HG03442 (cell line): Measurements from ENCODE around the gene PPL.
A peak's percentile ranks its signal among the peaks of the same experiment; 100 is the strongest.

Experiments
- ATAC-seq: cut with Tn5 transposase; IDR thresholded peaks from one replicate; pipeline ENCODE4 v1.9.1; 2021; ENCODE audit warnings: mild to moderate bottlenecking, moderate library complexity; ENCODE audit not compliant: unreplicated experiment

Gene PPL

DNA sequence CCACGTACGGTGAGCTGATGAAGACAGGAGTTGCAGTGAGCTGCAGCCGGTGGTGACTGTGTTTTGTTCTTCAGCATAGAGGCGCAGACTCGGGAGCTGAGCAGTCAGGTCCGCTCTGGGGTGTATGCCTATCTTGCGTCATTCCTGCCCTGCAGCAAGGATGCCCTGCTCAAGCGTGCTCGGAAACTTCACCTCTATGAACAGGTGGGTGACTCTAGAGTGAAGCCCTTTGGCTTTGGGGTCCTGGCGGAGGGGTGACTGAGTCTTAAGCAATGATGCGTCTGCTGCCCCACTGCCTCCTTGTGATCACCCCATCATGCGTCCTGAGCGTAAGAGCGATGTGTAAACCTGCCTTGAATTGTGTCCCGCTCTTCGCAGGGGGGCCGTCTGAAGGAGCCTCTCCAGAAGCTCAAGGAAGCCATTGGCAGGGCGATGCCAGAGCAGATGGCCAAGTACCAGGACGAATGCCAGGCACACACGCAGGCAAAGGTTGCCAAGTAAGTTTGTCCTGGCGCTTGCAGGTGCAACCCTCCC is 66.7 kb downstream of the PPL start:
- ATAC-seq, result no peak

DNA sequence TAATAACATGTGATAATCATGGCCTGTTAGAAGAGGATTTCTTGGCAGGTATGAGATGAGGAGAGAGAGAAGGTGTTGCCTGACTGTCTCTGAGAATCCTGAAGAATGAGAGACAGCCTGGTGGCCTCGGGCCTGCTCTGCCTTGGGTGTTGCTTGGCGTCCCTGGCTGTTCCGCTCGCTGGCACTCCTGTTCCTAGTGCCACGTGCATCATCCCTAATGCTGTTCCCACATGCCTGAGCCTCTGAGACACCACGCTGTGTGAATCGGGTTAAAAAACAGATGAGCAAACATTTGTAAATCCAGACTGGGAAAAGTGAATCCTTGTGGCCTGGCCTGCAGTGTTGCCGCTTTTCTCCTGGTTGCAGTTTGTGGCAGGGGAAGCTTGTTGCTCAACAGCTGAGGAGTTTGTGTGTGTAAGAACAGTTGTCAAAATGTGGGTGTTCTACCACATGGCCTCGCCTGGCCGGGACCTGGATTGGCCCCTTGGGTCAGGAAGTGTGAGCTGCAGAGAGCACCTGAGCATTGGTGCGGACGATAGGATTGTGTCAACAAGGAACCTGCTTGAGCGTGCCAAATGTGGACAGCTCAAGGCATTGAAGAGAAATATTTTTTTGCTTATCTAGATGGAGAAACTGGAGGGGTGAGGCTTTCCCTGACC is 67.7 kb downstream of the PPL start:
- no peak for ATAC-seq

GRCh38 chr16:4868535-4868934 is 68.4 kb downstream of the PPL start:
- no peak for ATAC-seq

GRCh38 chr16:4868026-4868425 is 68.9 kb downstream of the PPL start:
- no peak for ATAC-seq

GRCh38 chr16:4866586-4866985 is 70.4 kb downstream of the PPL start:
- no peak for ATAC-seq

GRCh38 chr16:4865231-4865860 is 71.6 kb downstream of the PPL start:
- no peak for ATAC-seq

DNA sequence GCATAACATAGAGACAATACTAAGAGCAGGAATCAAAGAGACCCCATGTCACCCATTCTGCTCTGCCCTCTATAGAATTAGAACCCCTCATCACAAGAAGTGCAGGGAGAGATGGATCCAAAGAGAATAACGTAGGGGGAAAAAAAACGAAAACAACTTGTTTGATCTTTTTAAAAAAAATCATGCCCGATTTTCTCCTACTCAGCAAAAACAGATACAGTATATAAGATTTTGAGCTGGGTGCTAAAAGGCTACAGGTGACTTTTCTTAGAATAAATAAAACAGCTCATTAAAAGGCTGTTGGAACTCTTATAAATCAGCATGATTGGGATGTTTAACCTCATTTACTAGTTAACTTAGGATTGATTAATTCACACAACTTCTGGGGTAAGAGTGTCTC is 72.2 kb downstream of the PPL start:
- ATAC-seq, result no peak

- ATAC-seq, result no peak
Observed at GRCh38 chr16:4862639-4863038, 74.3 kb downstream of the PPL start.

- ATAC-seq, result no peak
Observed at GRCh38 chr16:4860727-4861342, 76.1 kb downstream of the PPL start.

GRCh38 chr16:4859900-4860255 is 77.1 kb downstream of the PPL start:
- no peak for ATAC-seq

GRCh38 chr16:4859190-4859899 is 77.6 kb downstream of the PPL start:
- no peak for ATAC-seq

DNA sequence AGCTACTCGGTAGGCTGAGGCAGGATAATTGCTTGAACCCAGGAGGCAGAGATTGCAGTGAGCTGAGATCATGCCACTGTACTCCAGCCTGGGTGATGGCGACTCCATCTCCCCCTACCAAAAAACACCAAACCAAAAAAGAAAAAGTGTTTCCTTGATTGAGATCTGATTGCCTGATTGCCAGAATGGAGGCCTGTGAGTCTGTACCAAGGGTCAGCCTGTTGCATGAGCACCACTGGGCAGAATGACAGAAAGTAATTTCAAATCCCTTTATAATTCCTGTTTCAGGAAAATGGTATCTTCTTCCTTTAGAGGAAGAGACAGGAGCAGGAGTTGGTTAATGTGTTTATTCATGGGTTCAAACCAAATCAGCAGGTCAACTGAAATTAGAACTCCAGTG is 81.1 kb downstream of the PPL start:
- ATAC-seq, result no peak

GRCh38 chr16:4855371-4855770 is 81.6 kb downstream of the PPL start:
- ATAC-seq, result no peak

GRCh38 chr16:4852221-4852872 is 84.6 kb downstream of the PPL start:
- ATAC-seq, result no peak

- ATAC-seq, result no peak
Observed at GRCh38 chr16:4850211-4850610, 86.7 kb downstream of the PPL start.

- ATAC-seq, result peak; percentile 11
Observed at GRCh38 chr16:4847774-4848587, 89.0 kb downstream of the PPL start.

DNA sequence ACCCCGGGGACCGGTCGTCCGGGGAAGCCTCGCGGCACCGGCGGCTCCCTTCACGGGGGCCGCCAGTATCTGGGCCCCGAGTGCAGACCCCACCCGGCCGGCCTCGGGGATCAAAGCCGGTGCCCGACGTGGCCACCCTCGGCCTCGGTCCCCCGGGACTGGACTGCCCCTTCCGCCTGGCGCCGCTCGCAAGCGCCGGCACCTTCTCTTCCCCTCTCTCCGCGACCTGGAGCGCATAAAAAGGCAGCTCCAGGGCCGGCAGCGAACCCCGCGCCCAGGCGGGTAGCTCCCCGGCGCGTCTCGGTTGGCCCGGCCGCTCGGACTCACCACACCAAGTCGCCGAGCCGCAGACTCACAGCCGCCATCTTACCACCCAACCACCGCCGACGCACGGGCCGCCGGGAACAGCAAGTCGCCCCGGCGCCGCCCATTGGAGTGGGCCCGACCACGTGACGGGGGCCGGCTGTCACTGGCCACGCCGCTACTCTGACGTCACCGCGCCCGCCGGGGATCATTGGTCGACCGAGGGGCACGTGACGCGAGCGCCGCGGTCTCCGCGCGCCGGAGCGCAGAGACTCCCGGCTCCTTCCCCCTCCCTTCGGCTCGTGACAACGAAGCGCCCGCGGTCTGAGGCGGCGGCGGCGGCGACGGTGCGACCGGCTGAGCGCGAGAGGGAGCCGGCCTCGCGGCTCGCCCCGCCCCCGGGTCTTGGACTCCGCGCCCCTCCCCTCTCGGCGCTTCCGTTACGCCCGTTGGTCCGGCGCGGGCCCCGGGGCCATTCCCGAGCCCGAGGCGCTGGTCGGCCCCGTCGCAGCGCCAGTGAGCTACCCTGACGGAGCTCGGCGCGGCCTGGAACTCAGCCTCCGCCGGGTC is 89.8 kb downstream of the PPL start, which contains the start of the genes GLYR1 and UBN1:
GLYR1 (minus strand) TSS at position 388 of the 873 bp plus-strand sequence; CDS start at position 365, 23 bp downstream.
UBN1 (plus strand) TSS at position 581 of the 873 bp plus-strand sequence. CDS start 5,437 bp downstream, outside the sequence.
- peak; percentile 82 for ATAC-seq

DNA sequence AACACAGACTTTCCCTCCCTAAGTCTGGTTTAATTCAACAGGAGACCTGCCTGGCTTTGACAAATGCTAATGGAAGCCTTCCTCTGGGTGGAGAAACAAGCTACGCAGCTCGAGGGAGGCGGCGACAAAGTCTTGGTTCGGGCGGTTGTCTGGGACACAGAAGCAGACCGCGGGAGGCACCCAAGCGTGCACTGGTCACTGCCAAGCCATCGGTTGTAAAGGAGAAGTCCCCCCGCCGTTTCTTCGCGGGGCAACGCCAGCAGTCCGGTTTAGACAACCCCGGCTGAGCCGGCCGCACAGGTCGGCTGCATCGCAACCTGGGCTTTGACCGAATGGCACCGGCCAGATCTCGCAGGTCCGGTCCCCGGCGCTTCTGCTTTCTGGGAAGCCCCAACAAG is 90.4 kb downstream of the PPL start:
- ATAC-seq, result peak; percentile 20

- ATAC-seq, result no peak
Observed at GRCh38 chr16:4840984-4841383, 96.0 kb downstream of the PPL start.
